Keratinocyte (primary cell): ENCODE results near the gene ALDH1A3.

ENCODE experiments used
- EZH2 ChIP-seq: IDR thresholded peaks from one replicate; pipeline ENCODE4 v1.6.1; 2012; ENCODE audit warnings: inconsistent platforms, mild to moderate bottlenecking, low read length, moderate library complexity
- TF ChIP-seq, protein P1 (sequence below), 3 experiments: IDR thresholded peaks in 1 of 3; conservative IDR thresholded peaks in 1 of 3; optimal IDR thresholded peaks in 1 of 3; 2 replicates in 2 of 3; 3 replicates in 1 of 3; pipeline versions ENCODE3 to v1.5.1; 2011; ENCODE audit warnings: low read length in 3 of 3, mild to moderate bottlenecking in 3 of 3, moderate library complexity in 2 of 3, control low read depth in 1 of 3, inconsistent platforms in 1 of 3; ENCODE audit not compliant: insufficient read depth in 2 of 3; ENCODE audit errors: extremely low read depth in 1 of 3

DNA sequence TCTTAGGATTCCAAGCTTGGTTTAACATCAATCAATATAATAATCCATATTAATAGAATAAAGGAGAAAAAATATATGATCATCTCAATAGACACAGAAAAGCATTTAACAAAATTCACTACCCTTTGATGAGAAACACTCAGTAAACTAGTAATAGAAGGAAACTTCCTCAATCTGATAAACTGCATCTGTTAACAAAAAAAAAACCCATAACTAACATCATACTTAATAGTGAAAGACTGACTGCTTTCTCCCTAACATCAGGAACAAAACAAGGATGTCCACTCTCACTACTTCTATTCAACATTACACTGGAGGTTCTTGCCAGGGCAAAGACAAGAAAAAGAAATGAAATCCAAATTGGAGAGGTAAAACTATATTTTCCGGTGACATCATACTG is 70.1 kb downstream of the ALDH1A3 start:
- TF ChIP-seq, protein P1, sequence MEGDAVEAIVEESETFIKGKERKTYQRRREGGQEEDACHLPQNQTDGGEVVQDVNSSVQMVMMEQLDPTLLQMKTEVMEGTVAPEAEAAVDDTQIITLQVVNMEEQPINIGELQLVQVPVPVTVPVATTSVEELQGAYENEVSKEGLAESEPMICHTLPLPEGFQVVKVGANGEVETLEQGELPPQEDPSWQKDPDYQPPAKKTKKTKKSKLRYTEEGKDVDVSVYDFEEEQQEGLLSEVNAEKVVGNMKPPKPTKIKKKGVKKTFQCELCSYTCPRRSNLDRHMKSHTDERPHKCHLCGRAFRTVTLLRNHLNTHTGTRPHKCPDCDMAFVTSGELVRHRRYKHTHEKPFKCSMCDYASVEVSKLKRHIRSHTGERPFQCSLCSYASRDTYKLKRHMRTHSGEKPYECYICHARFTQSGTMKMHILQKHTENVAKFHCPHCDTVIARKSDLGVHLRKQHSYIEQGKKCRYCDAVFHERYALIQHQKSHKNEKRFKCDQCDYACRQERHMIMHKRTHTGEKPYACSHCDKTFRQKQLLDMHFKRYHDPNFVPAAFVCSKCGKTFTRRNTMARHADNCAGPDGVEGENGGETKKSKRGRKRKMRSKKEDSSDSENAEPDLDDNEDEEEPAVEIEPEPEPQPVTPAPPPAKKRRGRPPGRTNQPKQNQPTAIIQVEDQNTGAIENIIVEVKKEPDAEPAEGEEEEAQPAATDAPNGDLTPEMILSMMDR (optimal IDR thresholded peaks at IDR 0.05 in 1 of 3, IDR thresholded peaks at IDR 0.05 in 1 of 3, conservative IDR thresholded peaks at IDR 0.05 in 1 of 3; ENCODE audit: extremely low read depth in 1 of 3, insufficient read depth in 2 of 3, low read length in 3 of 3): no peak
- TF ChIP-seq EZH2: no peak
